GM18499 (cell line): ENCODE data around the gene TAAR1.
"Not testable (repeated sequence)": the region's sequence is repeated elsewhere in the genome, so short reads cannot be mapped to it uniquely, and the experiment has no call there.

ENCODE experiments used
- ATAC-seq: cut with Tn5 transposase; IDR thresholded peaks from one replicate; pipeline ENCODE4 v1.9.1; 2021; ENCODE audit warnings: moderate number of reproducible peaks; ENCODE audit not compliant: insufficient read depth, unreplicated experiment

TAAR1 gene

GRCh38 chr6:132664309-132665034 is 5.5 kb upstream of the TAAR1 start:
- no peak for ATAC-seq

DNA sequence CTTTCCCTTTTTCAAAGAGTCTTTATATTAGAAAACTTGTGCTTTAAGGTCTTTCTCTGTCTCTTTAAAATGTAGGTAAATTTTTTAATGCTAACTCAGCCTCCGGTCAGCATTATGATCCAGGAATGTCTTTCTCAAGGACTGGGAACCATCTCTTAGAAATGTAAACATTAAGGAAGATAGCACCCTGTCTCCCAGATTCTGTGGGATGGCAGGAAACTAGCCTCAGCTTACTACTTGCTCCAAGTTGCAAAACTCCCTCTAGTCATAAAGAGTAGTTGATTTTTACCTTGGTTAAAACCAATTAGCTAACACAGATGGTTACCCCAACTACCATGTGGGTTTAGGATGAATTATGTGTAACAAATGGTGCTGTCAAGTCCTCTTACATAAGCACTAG is 4.7 kb upstream of the TAAR1 start:
- no peak for ATAC-seq

DNA sequence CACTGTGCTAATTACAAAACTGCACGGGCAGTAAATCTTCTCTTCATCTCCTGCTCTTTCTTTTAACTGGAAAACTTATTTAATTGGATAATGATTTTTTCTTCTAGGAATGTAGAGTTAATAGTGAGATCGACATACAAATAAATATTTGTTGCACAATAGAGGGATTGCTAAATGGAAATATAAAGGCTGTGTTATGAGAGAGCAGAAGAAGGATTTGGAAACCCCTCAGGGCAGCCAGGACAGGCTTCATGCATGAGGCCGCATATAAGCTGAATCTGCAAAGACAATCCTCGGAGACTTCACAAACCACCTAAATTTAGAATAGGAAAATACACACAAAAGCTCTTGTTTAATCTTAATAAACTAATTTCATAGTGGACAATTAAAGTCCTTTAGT is 2.9 kb upstream of the TAAR1 start:
- ATAC-seq = no peak

GRCh38 chr6:132651062-132651461 is 7.9 kb downstream of the TAAR1 start:
- ATAC-seq = peak; percentile 49

DNA sequence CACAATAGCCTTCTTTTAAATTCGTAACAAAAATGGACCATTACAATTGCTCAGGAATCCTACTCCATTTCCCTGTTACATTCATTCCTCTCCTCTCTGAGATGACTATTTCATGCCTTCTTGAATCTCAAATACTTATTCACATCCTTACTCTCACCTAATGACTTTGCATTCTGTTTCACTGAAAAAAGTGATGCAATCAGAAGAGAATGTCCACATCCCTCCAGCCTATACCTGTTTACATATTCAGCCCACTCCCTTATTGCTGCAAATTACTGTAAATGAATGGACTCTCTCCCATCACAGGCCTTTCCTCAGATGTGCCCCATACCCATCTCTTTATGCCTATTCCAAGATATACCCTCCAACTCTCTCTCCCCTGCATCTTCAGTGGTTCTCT is 8.6 kb downstream of the TAAR1 start:
- ATAC-seq = no peak

- ATAC-seq = no peak
Measured at GRCh38 chr6:132648828-132649227, 10.2 kb downstream of the TAAR1 start.

- no peak for ATAC-seq
Measured at GRCh38 chr6:132648356-132648755, 10.6 kb downstream of the TAAR1 start.

DNA sequence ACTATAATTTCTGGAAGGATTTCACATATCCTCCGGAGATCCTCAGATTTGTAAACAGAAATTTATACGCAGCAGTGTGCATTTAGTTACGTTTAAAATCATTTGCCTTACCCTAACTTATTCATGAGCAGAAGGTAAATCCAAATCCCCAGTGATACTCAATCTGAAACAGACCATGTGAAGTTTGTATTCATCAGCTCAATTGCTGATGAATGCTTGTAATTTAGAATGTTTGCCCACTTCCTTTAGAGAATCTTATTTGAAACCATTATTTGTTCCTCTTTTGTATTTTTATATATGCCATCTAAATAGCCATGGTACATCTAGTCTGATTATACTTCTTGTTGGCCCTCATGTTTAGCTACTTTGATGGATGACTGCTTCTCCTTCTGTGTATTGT is 15.4 kb downstream of the TAAR1 start:
- no peak for ATAC-seq

GRCh38 chr6:132637135-132637534 is 21.8 kb downstream of the TAAR1 start:
- ATAC-seq = not testable (repeated sequence)

GRCh38 chr6:132635906-132636305 is 23.1 kb downstream of the TAAR1 start:
- ATAC-seq = not testable (repeated sequence)

DNA sequence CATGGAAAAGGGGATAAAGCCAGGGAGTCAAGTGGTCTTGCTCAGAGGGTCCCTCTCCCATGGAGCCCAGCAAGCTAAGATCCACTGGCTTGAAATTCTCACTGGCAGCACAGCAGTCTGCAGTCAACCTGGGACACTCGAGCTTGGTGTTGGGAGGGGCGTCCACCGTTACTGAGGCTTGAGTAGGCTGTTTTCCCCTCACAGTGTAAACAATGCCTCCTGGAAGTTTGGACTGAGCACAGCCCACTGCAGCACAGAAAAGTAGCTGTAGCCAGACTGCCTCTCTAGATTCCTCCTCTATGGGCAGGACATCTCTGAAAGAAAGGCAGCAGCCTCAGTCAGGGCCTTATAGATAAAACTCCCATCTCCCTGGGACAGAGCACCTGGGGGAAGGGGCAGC is 23.7 kb downstream of the TAAR1 start:
- ATAC-seq = not testable (repeated sequence)

- ATAC-seq = no peak
Measured at GRCh38 chr6:132634796-132635195, 24.2 kb downstream of the TAAR1 start.

- no peak for ATAC-seq
Measured at GRCh38 chr6:132633362-132633761, 25.6 kb downstream of the TAAR1 start.

GRCh38 chr6:132624175-132624574 is 34.8 kb downstream of the TAAR1 start, which contains the start of gene TAAR2:
TSS of gene TAAR2 (minus strand) at chr6:132624275. CDS start at chr6:132624275, 0 bp downstream.
- ATAC-seq = no peak

GRCh38 chr6:132623106-132623845 is 35.7 kb downstream of the TAAR1 start:
- ATAC-seq = no peak

- no peak for ATAC-seq
Measured at GRCh38 chr6:132616677-132617076, 42.3 kb downstream of the TAAR1 start.

- ATAC-seq = no peak
Measured at GRCh38 chr6:132614554-132614953, 44.4 kb downstream of the TAAR1 start.

- ATAC-seq = no peak
Measured at GRCh38 chr6:132612449-132613108, 46.4 kb downstream of the TAAR1 start.

GRCh38 chr6:132611616-132612015 is 47.4 kb downstream of the TAAR1 start:
- no peak for ATAC-seq

DNA sequence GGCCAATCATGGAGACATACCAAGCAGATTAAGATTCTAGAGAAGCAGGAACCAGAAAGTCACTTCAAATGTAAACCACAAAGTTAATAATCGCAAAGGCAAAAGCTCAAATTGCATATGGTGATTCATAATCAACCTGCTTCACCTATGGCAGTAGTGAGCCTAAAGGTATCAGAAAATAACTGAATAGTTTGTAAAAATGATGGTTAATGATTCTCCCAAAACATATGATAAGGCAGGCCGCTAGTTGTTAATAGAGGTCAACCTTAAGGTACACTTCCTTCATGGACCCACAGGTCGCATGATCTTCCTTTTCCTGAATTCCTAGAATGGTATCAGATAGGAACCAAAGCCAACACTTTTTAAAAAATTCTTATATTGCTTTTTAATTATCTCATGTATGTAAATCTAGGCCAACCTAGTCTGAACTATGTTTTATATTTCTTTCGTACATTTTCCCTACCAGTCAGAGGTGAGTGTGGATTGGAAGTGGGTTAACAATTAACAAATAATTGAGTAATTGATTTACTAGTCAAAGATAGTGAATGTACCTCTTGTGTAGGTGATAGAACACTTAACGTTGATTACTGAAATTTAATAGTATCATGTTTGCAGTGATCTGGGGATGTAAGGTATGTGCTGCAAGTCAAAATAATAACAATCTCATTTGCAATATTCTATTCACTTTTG is 51.3 kb downstream of the TAAR1 start:
- ATAC-seq = no peak
